Measurements from ENCODE around the gene ACADS. TPM values are rescaled to one million over a fixed set of nuclear protein-coding genes. Genes with fewer than 3 reads are reported as not detected.

ACADS gene
- total RNA-seq, 4 donors from 2014 or later = 1.2 to 46.1 (median 13.9) TPM

DNA sequence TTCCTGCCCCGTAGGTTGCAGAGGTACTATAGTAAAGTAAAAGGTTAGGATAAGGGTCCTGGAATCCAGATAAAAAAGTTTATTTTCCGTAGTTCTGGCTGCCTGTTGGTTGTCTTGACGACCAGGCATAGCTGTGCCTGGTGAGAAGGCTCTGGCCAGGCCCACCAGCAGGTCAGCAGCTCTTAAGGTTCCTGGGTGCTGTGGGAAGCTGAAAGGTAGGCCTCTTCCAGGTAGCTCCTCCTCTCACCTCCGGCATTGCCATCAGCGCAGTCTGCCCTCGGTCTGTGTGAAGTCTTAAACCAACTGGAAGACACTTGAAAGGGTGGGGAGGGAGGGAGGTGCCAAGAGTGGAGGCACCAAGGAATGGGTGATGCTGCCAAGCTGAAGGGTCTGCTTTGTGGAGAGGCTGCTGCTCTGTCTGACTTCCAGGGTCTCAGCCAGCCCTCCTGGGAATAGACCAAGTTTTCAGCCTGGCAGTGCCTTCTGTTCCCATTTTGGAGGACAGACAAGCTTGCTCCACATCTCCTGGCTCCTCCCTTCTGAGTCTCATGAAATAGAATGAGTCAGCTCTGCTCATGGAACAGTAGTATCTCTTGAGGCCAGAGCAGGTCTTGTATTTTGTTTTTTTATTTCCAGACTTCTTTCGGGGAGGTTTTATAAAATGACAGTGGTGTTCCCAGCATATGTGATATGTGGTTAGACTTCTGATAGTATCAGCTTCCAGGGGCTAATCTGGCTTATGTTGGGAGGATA lies 5.2 kb upstream of the ACADS start:
- Histone ChIP-seq H3K27ac (no peak overlapping the region), H3K27me3 (no peaks in the 10 kb centered on the region), H3K4me3 (no peak overlapping the region), H3K36me3 (no peaks in the 10 kb centered on the region), H3K4me1 (no peaks in the 10 kb centered on the region), H3K9me3 (no peaks in the 10 kb centered on the region)
- intact Hi-C loops (cut with DNase I; ENCODE audit: low total_unique reads) = no loop called here
- TF ChIP-seq, protein P1, sequence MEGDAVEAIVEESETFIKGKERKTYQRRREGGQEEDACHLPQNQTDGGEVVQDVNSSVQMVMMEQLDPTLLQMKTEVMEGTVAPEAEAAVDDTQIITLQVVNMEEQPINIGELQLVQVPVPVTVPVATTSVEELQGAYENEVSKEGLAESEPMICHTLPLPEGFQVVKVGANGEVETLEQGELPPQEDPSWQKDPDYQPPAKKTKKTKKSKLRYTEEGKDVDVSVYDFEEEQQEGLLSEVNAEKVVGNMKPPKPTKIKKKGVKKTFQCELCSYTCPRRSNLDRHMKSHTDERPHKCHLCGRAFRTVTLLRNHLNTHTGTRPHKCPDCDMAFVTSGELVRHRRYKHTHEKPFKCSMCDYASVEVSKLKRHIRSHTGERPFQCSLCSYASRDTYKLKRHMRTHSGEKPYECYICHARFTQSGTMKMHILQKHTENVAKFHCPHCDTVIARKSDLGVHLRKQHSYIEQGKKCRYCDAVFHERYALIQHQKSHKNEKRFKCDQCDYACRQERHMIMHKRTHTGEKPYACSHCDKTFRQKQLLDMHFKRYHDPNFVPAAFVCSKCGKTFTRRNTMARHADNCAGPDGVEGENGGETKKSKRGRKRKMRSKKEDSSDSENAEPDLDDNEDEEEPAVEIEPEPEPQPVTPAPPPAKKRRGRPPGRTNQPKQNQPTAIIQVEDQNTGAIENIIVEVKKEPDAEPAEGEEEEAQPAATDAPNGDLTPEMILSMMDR (IDR thresholded peaks at IDR 0.05) = no peak
- no peak for TF ChIP-seq POLR2A (IDR thresholded peaks at IDR 0.05)
- no peak for DNase-seq

DNA sequence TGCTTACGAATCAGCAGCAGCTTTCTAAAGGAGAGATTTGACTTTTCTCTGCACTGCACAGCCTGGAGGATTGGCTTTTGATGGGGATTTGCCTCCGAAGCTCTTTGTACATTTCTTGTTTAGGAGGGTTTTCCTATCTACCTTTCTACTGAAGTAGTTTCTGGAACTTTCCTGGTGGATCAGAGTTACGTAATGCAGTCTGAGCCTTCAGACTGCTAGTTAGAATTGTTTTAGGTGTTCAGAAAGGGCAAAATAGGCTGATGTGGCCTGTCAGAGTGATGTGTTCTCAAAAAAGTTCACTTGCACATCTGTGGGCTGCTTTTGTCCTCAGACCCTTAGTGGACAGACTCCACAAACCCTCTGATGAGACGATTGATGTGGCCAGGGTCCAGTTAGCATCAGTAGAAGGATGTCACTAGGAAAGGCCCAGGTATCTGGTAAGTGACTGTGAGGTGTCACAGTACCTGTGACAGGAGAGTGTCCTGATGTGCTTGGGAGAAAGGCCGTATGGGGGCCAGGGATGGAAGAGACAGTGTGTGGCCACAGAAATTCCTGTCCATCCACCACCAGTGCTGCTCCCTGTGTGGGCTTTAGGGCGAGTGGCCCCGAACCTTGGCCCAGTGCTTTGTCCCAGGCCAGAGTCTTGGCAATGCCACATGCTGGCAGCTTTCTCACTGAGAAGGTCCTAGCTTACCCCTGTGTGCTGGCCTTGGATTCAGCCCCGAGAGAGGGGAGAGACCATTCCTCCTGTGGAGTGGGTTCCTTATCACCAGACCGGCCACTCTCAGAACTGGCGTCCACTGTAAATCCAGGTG lies 4.4 kb upstream of the ACADS start:
- Histone ChIP-seq H3K4me1 (no peaks in the 10 kb centered on the region), H3K9me3 (no peaks in the 10 kb centered on the region), H3K27me3 (no peaks in the 10 kb centered on the region), H3K27ac (no peak overlapping the region), H3K4me3 (no peak overlapping the region), H3K36me3 (no peaks in the 10 kb centered on the region)
- intact Hi-C loops (cut with DNase I; ENCODE audit: low total_unique reads) = no loop called here
- no peak for DNase-seq
- TF ChIP-seq, protein P1 (IDR thresholded peaks at IDR 0.05) = no peak
- no peak for TF ChIP-seq POLR2A (IDR thresholded peaks at IDR 0.05)

DNA sequence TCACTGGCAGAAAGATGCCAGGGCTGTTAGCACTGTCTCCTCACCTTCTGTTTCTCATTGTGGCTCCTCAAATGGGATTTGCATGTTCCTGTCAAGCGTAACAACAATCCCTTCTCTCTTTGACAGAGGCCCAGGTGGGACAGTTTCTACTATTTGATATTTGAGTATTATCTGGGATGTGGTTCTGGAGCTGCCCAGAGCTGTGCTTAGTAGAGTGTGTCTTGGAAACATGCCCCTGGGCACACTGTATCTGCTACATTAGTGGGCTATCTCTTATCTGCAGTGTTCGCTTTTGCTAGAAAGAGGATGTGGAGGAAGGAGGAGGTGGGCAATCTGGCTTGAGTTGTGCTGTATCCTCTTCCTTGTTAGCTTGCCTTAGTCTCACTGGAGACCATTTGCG lies 3.8 kb upstream of the ACADS start:
- no peaks in the 10 kb centered on the region for H3K9me3 ChIP-seq
- H3K27ac ChIP-seq = no peak overlapping the region
- TF ChIP-seq, protein P1 (IDR thresholded peaks at IDR 0.05) = no peak
- no peak for TF ChIP-seq POLR2A (IDR thresholded peaks at IDR 0.05)
- no peaks in the 10 kb centered on the region for H3K4me1 ChIP-seq
- no peak overlapping the region for H3K4me3 ChIP-seq
- intact Hi-C loops (cut with DNase I; ENCODE audit: low total_unique reads) = no loop called here
- DNase-seq = no peak
- no peaks in the 10 kb centered on the region for H3K36me3 ChIP-seq
- H3K27me3 ChIP-seq = no peaks in the 10 kb centered on the region

DNA sequence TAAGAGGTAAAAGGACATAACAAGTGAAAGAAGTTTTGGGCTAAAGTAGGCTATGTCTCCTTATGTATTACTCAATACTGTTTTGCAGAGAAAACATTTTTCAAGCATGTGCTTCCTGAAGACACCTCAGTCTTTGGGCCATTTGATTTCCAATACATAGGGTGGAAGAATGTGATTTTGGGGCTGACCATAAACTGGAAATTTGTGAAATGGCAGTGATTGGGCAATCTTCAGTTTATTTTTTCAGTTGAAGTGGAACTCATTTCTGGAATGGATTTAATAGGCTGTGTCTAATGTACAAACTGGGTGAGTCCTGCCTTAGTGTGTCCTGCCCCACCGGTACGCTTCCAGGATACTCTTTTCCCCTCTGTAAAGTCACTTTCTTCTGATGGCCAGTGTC lies 2.8 kb upstream of the ACADS start:
- no peak for DNase-seq
- no peak for TF ChIP-seq POLR2A (IDR thresholded peaks at IDR 0.05)
- TF ChIP-seq, protein P1 (IDR thresholded peaks at IDR 0.05) = no peak
- H3K36me3 ChIP-seq = no peaks in the 10 kb centered on the region
- intact Hi-C loops (cut with DNase I; ENCODE audit: low total_unique reads) = no loop called here
- H3K4me3 ChIP-seq = no peak overlapping the region
- H3K4me1 ChIP-seq = no peaks in the 10 kb centered on the region
- no peaks in the 10 kb centered on the region for H3K27me3 ChIP-seq
- no peak overlapping the region for H3K27ac ChIP-seq
- H3K9me3 ChIP-seq = no peaks in the 10 kb centered on the region

DNA sequence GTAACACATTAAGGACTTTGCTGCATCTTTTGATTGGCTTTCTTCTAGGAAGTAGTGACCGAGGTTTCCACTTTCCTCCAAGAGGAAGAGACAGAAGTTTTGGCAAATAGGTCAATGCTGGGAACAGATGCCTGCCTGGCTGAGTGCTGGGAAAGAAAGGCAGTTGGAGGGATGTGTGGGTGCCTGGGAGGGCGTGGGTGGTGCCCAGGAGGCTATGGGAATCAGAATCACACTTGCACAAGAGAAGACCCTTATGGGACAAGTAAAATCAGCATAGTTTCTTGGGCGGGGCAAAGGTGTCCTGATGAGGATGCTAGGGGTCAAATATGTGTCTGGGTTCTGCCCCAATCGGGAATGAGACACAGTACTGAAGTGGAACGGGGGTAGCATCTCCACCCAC lies 906 bp upstream of the ACADS start:
- H3K27ac ChIP-seq = no peak overlapping the region
- intact Hi-C loops (cut with DNase I; ENCODE audit: low total_unique reads) = no loop called here
- H3K36me3 ChIP-seq = no peaks in the 10 kb centered on the region

More for the DNA sequence above, 906 bp upstream of the ACADS start:
- no peak for TF ChIP-seq POLR2A (IDR thresholded peaks at IDR 0.05)
- TF ChIP-seq, protein P1 (IDR thresholded peaks at IDR 0.05) = no peak
- no peak overlapping the region for H3K4me3 ChIP-seq
- H3K4me1 ChIP-seq = no peaks in the 10 kb centered on the region
- no peaks in the 10 kb centered on the region for H3K27me3 ChIP-seq
- DNase-seq = no peak
- H3K9me3 ChIP-seq = no peaks in the 10 kb centered on the region

Data from uterus (tissue), 4 donors.